Neural progenitor cell (in vitro differentiated cells): ENCODE measurements around the gene MAMSTR. TPM values are rescaled to one million over a fixed set of nuclear protein-coding genes. Genes with fewer than 3 reads are reported as not detected.

Source experiments
- DNase-seq: peaks from one replicate; pipeline ENCODE4 v3.0.0-alpha.2; 2016; ENCODE audit warnings: low spot score
- H2AFZ ChIP-seq: fragments of 200-600 bp; sonication (generic); replicated peaks from 2 replicates; pipeline ENCODE4 v1.6.1; 2016; ENCODE audit warnings: antibody characterized with exemption
- H3F3A ChIP-seq: fragments of 200-600 bp; sonication (generic); 2 replicates; pipeline ENCODE4 v1.6.1; 2016; ENCODE audit warnings: antibody characterized with exemption, low read depth
- H3K27ac ChIP-seq: fragments of 200-600 bp; sonication (generic); 2 replicates; pipeline ENCODE4 v1.5.1; 2016; ENCODE audit warnings: mild to moderate bottlenecking
- H3K27me3 ChIP-seq: fragments of 200-600 bp; sonication (generic); 2 replicates; pipeline ENCODE4 v1.6.1; 2016; ENCODE audit warnings: mild to moderate bottlenecking, moderate library complexity
- H3K36me3 ChIP-seq: fragments of 200-600 bp; sonication (generic); 2 replicates; pipeline ENCODE4 v1.5.1; 2016
- H3K4me1 ChIP-seq: fragments of 200-600 bp; sonication (generic); 2 replicates; pipeline ENCODE4 v1.6.1; 2016; ENCODE audit warnings: mixed run types
- H3K4me2 ChIP-seq: fragments of 200-600 bp; sonication (generic); 2 replicates; pipeline ENCODE4 v1.6.1; 2016
- H3K4me3 ChIP-seq: fragments of 200-600 bp; sonication (generic); 2 replicates; pipeline ENCODE4 v1.5.1; 2016
- H3K79me2 ChIP-seq: fragments of 200-600 bp; sonication (generic); 2 replicates; pipeline ENCODE4 v1.6.1; 2016; ENCODE audit warnings: low read depth
- H3K9ac ChIP-seq: fragments of 200-600 bp; sonication (generic); 2 replicates; pipeline ENCODE4 v1.6.1; 2016
- H3K9me3 ChIP-seq: fragments of 200-600 bp; sonication (generic); 2 replicates; pipeline ENCODE4 v1.5.1; 2016; ENCODE audit warnings: low read depth
- H4K20me1 ChIP-seq: fragments of 200-600 bp; sonication (generic); 2 replicates; pipeline ENCODE4 v1.6.1; 2016; ENCODE audit warnings: low read depth
- H3K27ac Mint-ChIP-seq: 3 replicates; pipeline ENCODE4 v1.8.0; 2021; ENCODE audit warnings: mixed read lengths
- H3K27me3 Mint-ChIP-seq: 2 replicates; pipeline ENCODE4 v1.8.0; 2022; ENCODE audit warnings: low read depth, mild to moderate bottlenecking, inconsistent platforms, moderate library complexity, mixed read lengths; ENCODE audit not compliant: insufficient read depth
- H3K36me3 Mint-ChIP-seq: 3 replicates; pipeline ENCODE4 v1.8.0; 2021; ENCODE audit warnings: mixed read lengths
- H3K4me1 Mint-ChIP-seq: 3 replicates; pipeline ENCODE4 v1.8.0; 2021; ENCODE audit warnings: mixed read lengths
- H3K4me3 Mint-ChIP-seq: 3 replicates; pipeline ENCODE4 v1.8.0; 2021; ENCODE audit warnings: mild to moderate bottlenecking, moderate library complexity, mixed read lengths
- H3K9me3 Mint-ChIP-seq: 3 replicates; pipeline ENCODE4 v1.8.0; 2020; ENCODE audit warnings: mixed read lengths
- EZH2 ChIP-seq: fragments of 200-600 bp; sonication (generic); IDR thresholded peaks from 2 replicates; pipeline ENCODE4 v1.6.1; 2017; ENCODE audit warnings: antibody characterized with exemption, mild to moderate bottlenecking, moderate library complexity
- EZH2phosphoT487 ChIP-seq: fragments of 200-600 bp; sonication (generic); IDR thresholded peaks from 2 replicates; pipeline ENCODE4 v1.6.1; 2017; ENCODE audit warnings: antibody characterized with exemption
- total RNA-seq: library from RNA; depleted of rRNA; stranded (reverse); fragments of >200 nt; gene quantifications from 2 replicates; pipeline ENCODE4 v1.2.3, GENCODE V29; 2015; ENCODE audit warnings: low replicate concordance
- TF ChIP-seq, protein P1 (sequence below): fragments of 200-600 bp; sonication (generic); IDR thresholded peaks from 2 replicates; pipeline ENCODE4 v1.5.1; 2017; ENCODE audit warnings: antibody characterized with exemption, mild to moderate bottlenecking

The MAMSTR gene
- total RNA-seq, 1 donor from 2014 or later = 1.2 TPM

DNA sequence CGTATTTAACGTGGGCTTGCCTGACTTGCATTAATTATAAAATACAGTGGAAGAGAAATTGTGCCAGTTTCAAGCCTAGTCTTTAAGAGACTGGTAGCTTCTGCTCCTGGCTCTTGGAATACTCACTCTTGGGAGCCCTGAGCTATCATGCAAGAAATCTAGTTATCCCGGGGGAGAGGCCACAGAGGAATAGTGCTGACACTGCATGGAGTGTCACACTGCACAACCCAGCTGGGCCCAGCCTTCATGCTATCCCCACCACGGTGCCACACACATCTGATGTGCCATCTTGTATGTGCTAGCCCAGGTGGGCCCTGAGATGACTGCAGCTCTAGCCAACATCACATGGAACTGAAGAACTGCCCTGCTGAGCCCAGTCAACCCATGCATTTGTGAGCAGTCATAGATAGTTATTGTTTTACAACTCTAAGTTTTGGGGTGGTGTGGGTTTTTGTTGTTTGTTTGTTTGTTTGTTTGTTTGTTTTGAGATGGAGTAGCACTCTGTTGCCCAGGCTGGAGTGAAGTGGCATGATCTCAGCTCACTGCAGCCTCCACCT lies 8.3 kb downstream of the MAMSTR start:
- no peak overlapping the region for H3K27ac Mint-ChIP-seq
- Histone ChIP-seq H3F3A (peaks cover 28% of the 10 kb centered on the region), H3K4me1 (peaks cover 5% of the 10 kb centered on the region), H4K20me1 (no peaks in the 10 kb centered on the region), H3K36me3 (no peaks in the 10 kb centered on the region), H3K9me3 (no peaks in the 10 kb centered on the region), H2AFZ (no peak overlapping the region), H3K79me2 (no peaks in the 10 kb centered on the region), H3K4me2 (no peak overlapping the region), H3K27me3 (no peaks in the 10 kb centered on the region), H3K4me3 (no peak overlapping the region), H3K27ac (no peak overlapping the region), H3K9ac (no peak overlapping the region)
- TF ChIP-seq EZH2phosphoT487 (no peak), EZH2 (no peak)
- TF ChIP-seq, protein P1, sequence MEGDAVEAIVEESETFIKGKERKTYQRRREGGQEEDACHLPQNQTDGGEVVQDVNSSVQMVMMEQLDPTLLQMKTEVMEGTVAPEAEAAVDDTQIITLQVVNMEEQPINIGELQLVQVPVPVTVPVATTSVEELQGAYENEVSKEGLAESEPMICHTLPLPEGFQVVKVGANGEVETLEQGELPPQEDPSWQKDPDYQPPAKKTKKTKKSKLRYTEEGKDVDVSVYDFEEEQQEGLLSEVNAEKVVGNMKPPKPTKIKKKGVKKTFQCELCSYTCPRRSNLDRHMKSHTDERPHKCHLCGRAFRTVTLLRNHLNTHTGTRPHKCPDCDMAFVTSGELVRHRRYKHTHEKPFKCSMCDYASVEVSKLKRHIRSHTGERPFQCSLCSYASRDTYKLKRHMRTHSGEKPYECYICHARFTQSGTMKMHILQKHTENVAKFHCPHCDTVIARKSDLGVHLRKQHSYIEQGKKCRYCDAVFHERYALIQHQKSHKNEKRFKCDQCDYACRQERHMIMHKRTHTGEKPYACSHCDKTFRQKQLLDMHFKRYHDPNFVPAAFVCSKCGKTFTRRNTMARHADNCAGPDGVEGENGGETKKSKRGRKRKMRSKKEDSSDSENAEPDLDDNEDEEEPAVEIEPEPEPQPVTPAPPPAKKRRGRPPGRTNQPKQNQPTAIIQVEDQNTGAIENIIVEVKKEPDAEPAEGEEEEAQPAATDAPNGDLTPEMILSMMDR = no peak
- peaks cover 3% of the 10 kb centered on the region for H3K27me3 Mint-ChIP-seq
- peak overlapping the region; percentile 64 for H3K4me3 Mint-ChIP-seq
- no peak for DNase-seq
- peaks cover 4% of the 10 kb centered on the region for H3K36me3 Mint-ChIP-seq
- no peaks in the 10 kb centered on the region for H3K9me3 Mint-ChIP-seq
- H3K4me1 Mint-ChIP-seq = peaks cover 20% of the 10 kb centered on the region

DNA sequence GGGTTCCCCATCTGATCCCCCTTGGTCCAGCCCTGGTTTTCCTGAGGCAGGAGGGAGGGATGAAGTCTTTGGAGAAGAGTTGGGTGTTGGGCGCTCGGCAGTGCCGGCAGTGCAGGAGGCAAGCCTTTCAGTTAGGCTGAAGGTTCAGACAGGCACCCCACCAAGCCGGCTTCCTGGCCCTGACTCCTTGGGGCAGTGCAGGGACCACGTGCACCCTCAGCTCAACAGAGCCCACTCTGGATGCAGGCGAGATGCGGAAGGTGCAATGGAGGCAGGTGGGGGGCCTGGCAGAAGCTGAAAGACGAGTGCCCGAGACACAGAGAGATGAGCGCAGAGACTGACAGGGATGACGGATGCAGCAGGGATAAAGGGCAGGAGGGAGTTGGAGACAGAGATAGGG lies 11.1 kb downstream of the MAMSTR start:
- peaks cover 2% of the 10 kb centered on the region for H3K9me3 Mint-ChIP-seq
- H3K27ac Mint-ChIP-seq = no peak overlapping the region
- Histone ChIP-seq H2AFZ (no peak overlapping the region), H3K9ac (no peak overlapping the region), H3K4me1 (peaks cover 5% of the 10 kb centered on the region), H3K4me2 (no peak overlapping the region), H4K20me1 (no peaks in the 10 kb centered on the region), H3K79me2 (no peaks in the 10 kb centered on the region), H3K36me3 (no peaks in the 10 kb centered on the region), H3K9me3 (no peaks in the 10 kb centered on the region), H3K27me3 (no peaks in the 10 kb centered on the region), H3K27ac (no peak overlapping the region), H3F3A (peaks cover 12% of the 10 kb centered on the region), H3K4me3 (no peak overlapping the region)
- DNase-seq = no peak
- peaks cover 12% of the 10 kb centered on the region for H3K36me3 Mint-ChIP-seq
- peaks cover 7% of the 10 kb centered on the region for H3K4me1 Mint-ChIP-seq
- H3K27me3 Mint-ChIP-seq = peaks cover 2% of the 10 kb centered on the region
- TF ChIP-seq EZH2 (no peak), EZH2phosphoT487 (no peak)
- TF ChIP-seq, protein P1 = no peak
- no peak overlapping the region for H3K4me3 Mint-ChIP-seq

DNA sequence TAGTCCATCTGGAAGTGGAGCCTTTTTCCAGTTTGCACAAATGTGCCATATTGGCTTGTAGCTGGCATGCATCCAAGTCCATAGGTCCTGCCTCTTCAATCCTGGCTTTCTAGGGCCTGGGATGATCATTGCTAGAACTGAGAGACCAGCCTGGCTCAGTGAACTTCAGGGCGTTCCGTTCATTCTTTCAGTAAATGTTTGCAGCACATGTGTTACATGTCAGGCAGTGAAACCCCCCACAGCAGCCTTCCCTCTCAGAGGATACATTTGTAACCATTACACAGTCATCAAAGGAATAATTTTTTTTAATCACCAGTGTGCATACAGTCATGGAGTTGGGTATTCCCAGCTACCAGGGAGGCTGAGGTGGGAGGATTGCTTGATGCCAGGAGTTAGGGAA lies 14.1 kb downstream of the MAMSTR start:
- Histone ChIP-seq H3K27ac (no peak overlapping the region), H3K4me3 (no peak overlapping the region), H3K4me1 (no peaks in the 10 kb centered on the region), H3K4me2 (no peak overlapping the region), H4K20me1 (no peaks in the 10 kb centered on the region), H3F3A (no peaks in the 10 kb centered on the region), H3K27me3 (no peaks in the 10 kb centered on the region), H3K9ac (no peak overlapping the region), H2AFZ (no peak overlapping the region), H3K36me3 (no peaks in the 10 kb centered on the region), H3K79me2 (no peaks in the 10 kb centered on the region), H3K9me3 (no peaks in the 10 kb centered on the region)
- Mint-ChIP-seq H3K27ac (no peak overlapping the region), H3K4me1 (no peaks in the 10 kb centered on the region), H3K4me3 (no peak overlapping the region), H3K9me3 (peaks cover 2% of the 10 kb centered on the region), H3K36me3 (peaks cover 18% of the 10 kb centered on the region), H3K27me3 (no peaks in the 10 kb centered on the region)
- no peak for DNase-seq
- TF ChIP-seq EZH2phosphoT487 = no peak
- TF ChIP-seq EZH2 = no peak
- TF ChIP-seq, protein P1 = no peak
